HG03439 (cell line): Measurements from ENCODE around the gene COBL.

Experiments used
- ATAC-seq: cut with Tn5 transposase; IDR thresholded peaks from one replicate; pipeline ENCODE4 v1.9.1; 2021; ENCODE audit warnings: mild to moderate bottlenecking, moderate library complexity; ENCODE audit not compliant: unreplicated experiment

COBL gene

DNA sequence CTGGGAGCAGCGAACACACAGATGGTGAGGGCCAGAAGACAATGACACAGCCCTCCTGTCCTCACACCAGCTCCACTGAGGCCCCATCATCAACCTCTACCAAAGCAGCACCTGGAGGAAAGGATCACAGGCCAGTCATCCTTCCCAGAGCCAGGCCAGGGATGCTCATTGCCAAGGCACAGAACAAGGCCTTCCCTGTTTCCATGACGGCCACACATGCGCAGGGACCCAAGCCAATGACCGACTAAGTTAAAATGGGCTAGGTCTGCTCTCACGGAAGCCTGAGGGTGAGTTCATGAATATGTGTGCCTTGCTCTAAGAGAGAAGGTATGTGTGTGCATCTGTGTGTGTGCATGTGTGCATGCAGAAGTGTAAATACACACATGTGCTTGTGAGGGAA lies 39.6 kb downstream of the COBL start:
- ATAC-seq = no peak

DNA sequence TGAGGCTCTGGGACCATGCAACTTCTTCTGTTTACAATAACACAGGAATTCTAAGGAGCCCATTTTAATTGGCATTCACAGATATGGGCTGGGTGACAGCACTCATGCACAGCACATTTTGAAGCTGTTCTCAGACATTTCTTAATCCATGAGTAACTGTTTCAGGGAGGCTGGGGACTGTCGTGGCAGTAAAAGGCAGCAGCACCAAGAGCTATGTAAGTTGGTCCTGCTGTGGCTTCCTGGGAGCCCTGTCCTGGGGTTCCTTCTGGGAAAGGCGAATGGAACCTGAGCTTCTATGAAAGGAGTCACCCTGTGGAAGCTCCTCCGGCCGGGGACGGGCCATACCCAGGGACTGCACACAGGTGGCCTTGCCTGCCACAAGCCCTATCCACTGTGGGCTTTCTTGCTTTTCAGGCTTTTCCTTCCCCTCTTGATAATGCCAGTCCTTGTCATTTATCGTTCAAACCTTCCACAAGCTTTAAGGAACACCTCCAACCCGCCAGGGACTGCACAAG lies 40.5 kb downstream of the COBL start:
- no peak for ATAC-seq

DNA sequence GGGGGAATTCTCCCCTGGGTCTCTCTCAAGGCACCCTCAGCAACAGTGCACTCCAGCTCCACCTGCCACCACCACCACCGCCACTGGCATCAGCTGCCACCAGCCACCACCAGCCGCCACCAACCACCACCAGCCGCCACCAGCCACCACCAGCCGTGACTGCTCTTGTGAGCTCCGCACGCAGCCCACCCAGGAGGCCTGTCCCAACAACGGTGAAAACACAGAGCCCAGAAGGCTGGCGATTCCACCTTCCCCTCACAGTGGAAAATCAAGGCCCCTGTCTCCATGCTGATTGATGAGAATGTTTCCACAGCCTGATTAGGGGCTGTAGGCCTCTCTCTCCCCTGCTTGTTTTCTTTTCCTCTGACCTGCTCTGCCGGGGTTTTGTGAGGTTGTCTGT lies 41.1 kb downstream of the COBL start:
- no peak for ATAC-seq

DNA sequence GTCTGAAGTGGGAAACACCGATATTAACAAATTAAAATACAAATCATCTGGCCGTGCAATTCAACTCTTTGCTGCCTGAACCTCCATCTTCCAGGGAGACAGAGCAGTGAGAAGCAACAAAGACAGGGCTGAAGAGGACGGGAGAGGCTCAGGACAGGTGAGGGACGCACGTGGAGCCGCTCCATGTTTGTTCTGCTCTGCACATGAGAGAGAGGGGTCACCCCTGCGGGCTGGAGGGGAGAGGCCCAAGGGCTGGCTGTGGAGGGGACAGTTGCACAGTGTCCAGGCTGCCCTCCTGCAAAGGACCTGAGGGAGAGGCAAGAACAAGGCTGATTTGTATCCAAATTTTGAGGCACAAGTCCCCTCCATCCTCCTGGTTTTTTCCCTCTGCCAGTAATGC lies 41.7 kb downstream of the COBL start:
- no peak for ATAC-seq

DNA sequence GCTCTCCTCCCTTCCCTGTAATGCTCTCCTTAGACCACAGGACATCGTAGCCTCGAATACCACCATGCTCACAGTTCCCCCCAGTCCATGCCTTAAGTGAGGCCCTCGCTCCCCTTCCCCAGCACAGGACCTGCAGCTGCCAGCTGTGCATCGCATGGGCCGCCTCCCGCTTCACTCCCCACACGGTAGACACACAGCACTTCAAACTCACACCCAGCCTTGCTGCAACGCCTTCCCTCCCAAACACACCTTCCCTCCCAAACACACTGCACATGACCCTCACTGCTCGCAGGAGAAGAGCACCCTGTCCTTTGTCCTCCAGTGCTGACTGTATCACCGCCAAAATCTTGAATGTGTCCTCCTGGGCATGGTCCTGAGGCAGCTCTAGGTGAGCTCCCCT lies 42.6 kb downstream of the COBL start:
- ATAC-seq = no peak

DNA sequence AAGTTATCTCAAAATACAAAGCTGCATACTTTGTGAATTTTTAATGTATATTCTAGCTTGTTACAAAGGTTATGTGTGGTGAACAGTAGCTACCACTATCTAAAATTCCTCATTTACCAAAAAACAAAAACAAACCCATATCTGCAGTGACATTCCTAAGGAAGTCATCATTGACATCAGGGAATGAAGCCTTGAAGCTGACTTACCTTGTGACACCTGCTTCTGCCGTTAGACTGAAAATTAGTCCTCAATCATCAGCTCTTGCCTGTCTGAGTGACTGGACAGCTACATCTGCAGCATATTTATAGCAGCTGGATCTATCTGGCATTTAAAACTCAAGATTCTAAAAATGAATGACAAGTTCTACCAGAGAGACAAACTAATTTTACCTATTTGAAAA lies 43.2 kb downstream of the COBL start:
- ATAC-seq = no peak

DNA sequence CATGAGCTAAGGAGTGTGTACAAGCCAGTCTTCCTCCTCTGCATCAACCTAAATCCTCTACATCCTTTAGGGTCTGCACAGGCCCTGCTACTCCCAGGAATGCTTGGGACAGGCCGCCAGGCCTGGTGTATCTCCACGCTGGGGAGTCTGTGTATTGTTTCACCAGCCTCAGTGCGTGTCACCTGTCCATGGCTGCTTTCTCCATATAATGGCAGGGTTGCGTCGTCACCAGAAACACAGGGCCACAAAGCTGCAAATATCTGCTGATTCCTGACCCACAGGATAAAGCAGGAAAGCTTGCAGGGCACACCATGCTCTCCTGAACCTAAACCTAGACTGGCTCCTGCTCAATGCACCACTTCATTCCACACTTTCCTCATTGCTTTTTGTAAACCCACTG lies 45.6 kb downstream of the COBL start:
- ATAC-seq = no peak

DNA sequence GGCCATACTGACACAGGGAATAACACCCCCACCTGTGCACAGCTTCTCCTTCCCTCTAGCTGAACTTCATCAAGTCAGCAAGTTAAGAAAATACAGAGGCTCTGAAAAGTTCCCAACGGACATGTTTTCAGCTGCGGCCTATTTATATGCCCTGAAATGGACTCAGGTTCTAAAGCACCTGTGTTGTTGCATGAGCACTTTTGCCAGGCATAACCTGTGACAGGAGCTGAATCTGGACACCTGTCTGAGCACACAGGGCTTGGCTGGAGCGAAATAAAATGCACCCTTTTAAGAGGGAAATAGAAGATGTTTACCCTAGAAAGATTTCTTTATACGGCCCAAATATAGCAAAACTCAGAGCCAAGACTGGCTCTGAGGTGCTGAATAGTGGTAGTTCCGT lies 46.7 kb downstream of the COBL start:
- ATAC-seq = no peak

DNA sequence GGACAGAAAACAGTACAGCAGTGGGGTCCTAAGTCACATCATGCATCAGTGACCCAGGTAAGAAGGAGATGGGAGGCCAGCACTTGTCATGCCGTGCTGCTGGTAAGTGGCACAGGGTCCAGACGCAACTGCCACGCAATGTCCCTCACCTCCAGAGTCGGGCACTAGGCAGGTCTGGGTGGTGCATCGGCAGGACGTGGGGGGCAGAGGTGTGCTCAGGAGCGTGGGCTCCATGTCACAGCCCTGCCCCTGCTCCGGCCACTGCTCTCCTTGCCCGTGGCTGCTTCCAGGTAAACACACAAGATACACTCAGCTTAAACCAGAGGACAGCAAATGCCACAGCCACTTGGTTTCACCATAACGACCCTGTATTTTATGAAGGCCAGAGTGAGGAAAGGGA lies 47.3 kb downstream of the COBL start:
- ATAC-seq = no peak

DNA sequence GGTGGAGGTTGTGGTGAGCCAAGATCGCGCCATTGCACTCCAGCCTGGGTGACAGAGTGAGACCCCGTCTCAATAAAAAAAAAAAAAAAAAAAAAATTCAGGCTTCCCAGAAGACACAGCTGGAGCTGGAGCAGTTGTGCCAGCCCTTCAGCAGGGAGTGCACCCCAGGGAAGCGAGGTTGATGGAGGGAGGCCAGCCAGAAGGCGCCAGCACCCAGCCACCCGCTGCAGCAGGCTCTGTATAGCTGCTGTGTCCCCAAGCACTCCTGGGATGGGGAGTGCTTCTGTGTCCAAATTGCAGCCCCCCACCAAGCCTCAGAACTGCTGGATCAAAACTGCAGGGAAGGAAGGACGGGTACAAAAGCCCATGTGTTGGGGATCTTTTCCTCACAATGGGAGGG lies 47.8 kb downstream of the COBL start:
- ATAC-seq = no peak

DNA sequence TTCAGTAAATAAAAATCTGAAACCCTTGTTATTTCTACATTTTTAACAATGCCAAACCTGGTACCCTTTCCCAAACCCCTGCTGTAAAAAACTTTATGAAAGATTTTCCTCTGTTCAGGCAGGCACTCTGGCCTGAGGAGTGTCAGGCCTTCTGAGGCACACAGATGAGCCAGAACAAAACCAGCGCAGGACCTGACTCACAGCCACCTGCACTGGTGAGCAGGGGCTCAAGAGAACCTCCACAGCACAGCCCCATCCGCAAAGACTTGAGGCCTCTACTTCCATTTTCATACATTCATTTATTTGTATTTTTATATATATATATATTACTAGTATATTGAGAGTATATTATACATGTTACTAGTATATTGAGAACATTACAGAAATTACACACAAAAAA lies 49.4 kb downstream of the COBL start:
- no peak for ATAC-seq

DNA sequence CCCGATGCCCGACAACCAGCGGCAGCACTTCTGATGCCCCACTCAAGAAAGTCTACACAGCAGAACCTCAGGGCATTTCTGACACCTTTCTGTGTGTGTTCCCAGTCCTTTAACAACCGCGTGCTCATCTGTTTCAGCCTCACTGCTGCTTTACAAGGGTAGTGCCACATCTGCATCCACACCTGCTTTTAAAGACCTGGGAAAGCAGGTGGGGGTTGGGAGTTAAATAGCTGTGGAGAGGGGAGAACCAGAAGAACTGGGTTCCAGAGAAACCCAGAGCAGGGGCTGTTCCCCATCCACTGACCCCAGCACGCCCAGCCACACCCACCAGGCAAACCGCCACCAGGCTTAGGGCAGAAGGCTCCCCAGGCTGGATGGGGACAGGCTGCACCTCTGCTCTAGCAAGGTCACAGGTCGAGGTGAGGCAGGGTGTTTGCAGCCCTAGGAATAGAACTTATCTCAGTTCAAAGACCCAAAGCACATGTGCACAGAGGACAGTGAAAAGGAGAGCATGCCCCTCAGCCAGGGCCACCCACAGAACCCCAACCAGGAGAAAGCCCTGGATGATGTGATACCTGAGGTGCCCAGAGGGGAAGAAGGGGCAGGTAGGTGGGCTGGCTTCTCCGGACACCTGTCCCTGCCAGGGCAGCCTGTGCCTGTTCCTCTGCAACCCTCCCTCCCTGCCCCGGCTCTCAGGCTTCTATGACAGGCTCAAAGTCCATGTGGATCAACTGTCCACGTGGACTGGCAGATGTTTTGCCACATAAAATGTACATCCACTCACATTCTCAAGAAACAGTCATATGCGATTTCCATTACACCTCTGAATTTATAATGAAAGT lies 51.3 kb downstream of the COBL start:
- ATAC-seq = no peak

DNA sequence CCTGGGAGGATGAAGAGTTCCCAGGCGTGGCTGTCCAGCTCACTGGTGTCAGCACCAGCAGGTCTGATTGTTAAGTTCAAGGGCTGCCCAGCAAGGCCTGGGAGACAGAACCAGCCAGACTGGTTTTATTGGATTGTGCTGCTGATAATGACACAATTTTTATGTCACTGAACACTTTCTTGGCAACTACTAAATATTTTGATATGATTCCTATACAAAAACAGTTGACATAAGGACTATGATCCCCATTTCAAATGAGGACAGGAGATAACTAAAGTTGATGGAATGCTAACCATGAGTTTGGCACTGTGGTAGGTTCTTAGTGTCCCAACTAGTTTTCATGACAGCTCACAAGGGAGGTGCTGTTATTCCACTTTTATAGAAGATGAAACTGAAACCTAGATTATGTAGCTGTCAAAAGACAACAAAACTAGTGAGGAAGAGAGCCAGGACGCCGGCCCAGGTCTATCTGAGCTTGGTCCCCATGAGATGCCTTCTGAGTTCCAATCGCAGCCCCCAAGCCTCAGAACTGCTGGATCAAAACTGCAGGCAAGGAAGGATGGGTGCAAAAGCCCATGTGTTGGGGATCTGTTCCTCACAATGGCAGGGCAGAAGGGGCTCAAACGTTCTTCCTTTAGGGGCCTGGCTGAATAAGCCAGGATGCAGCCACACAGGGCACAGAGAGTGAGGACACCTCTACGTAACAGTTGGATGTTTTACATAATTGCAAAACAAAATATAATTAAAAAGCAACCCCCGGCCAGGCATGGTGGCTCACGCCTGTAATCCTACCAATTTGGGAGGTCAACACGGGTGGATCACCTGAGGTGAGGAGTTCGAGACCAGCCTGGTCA lies 52.8 kb downstream of the COBL start:
- no peak for ATAC-seq

DNA sequence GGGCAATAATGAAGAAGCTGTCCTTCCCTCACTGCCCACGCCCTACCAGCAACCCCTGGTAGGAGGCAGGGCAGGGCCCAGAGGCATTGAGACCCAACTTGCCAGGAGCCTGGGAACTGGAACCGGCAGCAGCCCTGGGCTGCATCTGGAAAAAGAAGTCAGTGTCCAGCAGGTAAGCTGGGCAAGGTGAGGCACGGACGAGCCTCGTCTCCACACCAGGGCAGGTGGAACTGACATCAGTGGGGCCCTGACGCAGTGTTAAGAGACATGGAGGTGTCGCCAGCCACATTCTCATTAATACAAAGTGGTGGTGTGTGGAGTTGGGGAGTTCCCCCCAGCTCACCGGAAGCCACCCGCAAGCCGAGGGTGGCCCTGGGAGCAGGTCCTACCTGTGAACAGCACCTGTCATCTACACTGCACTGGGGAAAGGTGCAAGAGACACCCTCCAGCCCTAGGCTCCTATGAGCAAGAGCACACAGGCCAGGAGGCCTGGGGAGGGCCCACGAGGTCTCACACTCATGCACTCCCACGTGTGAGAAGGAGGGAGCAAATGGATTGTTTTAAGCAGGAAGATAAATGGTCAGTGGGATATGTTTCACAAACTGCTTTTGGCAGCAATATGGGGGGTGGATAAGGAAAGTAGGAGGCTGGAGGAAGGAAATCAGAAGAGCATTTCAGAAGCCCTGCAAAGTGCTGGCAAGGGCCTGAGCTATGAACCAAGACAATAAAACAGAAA lies 53.6 kb downstream of the COBL start:
- ATAC-seq = no peak

DNA sequence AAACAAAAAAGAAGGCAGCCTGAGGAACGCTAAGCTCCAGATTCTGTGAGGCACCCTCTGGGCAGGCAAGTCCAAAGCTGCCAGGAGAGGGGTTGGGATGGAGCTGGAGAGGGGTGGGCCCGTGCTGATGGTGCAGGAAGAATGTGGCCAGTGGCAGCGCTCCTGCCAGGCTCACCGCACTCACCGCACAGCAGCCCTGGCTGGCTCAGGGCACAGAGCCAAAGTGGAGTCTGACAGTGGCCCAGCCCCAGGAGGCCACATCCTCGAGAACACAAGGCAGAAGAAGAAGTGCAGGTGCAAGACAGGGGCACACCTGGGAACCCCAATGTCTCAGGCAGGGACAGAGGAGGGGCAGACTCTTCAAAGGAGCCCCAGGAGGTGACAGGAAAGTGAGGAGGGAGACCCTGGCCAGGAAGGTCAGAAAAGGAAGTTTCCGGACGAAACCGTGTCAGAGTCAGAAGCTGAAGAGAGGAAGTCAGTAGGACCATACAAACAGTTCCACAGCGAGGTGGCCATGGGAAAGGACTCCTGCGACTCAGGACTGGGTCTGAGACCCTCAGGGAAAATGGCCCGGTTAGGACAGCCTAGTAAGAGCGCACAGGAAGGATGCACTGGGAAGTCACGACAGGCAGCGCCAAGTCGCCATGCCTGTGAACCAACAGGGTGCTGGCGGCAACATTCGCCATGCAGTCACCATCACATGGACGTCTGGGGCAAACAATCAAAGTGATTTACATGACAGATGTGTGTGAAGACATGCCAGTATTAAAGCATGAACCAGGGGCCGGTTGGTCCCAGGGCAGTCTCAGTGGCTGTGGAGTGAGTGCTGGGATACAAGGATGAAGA lies 54.4 kb downstream of the COBL start:
- ATAC-seq = no peak

DNA sequence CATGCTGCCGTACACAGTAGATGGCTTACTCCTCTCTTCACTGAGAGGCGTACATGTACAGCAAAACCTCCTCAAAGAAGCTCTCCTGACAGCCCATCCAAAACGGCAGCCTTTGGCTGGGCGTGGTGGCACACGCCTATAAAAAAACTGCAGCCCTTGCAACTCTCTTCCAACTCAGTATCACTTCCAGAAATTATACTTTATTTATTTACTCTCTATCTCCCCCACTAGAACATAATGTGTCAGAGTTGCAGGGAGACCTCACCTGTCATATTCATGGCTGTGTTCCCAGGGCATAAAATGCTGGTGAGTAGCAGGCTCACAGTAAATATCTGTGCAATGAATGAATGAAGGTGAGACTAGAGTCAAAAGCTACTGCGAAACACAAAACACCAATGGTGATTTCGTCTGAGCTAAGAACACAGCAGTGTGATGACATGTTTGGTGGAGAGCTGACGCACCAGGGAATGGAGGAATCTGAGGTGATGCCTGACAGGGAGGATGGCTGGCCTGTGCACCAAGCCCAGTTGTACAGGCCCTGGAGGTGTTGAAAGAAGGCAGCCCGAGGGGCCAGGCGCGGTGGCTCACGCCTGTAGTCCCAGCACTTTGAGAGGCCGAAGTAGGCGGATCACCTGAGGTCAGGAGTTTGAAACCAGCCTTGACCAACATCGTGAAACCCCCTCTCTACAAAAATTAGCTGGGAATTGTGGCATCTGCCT lies 55.3 kb downstream of the COBL start:
- no peak for ATAC-seq

DNA sequence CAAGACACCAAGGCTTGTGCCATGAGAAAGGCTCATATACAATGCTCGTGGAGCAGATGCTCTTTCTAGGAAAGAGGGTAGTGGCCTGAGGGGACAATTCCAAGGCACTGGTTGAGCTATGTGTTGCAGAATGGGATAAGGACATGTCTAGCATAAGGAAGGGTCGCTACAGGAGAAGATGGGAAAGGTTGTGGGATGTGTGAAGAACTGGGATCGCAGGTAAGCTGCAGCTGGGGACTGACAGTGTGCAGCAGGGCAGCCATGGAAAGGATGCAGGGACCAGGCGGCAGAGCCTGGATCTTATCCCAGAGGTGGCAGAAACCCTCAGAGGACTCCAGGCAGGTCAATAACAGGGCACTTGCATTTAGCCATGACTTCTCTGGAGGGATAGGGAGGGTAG lies 56.1 kb downstream of the COBL start:
- ATAC-seq = no peak

DNA sequence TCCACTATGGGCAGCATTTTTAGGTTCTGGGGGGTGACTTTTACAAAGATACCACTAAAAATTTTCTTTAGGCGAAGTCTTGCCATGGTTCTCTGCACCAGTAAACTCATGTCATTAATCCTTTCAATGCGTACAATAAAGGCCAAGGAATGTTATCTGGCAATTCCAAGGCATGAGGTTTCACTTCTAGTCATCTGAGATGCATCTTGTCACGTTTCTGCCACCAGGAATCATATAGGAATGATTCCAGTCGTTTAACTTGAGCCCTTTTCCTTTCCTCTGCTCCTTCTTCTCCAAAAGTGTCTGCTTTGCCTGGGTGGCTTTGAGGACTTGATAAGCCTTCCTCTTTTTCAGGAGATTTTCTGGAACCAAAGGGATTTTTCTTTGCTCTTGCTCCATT lies 56.8 kb downstream of the COBL start:
- no peak for ATAC-seq

DNA sequence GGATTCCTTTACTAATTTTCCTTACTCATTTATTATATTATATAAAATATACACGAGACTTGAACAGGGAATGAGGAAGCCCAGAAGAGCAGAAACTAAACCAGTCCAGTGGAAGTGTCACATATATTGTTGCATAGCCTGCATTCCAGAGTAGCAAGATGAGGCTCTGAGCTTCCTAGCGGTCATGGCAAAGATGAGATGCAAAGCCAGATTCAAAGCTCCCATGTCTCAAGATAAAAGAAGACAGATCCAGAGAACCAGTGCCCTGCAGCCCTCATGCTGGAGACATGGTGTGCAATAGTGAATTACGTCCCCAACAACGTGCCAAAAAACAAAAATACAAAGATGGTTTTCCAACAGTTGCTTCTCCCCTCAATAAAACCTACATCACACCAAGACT lies 59.7 kb downstream of the COBL start:
- no peak for ATAC-seq
